Uterus (tissue), 4 donors: Measurements from ENCODE around the gene LCN10. TPM values are rescaled to one million over a fixed set of nuclear protein-coding genes. Genes with fewer than 3 reads are reported as not detected.

ENCODE experiments used
- DNase-seq, 2 donors: peaks; one replicate each; pipeline ENCODE4 v3.0.0-alpha.2; 2019 to 2020
- H3K27ac ChIP-seq, 2 donors: fragments of 200-600 bp; sonication (generic); 1 replicate in 1 of 2; 2 replicates in 1 of 2; pipeline ENCODE4 v1.5.1; 2016 to 2018
- H3K27me3 ChIP-seq, 2 donors: fragments of 200-600 bp; sonication (generic); one replicate each; pipeline ENCODE4 v1.5.1; 2018 to 2019; ENCODE audit warnings: control low read depth in 1 of 2
- H3K36me3 ChIP-seq, 2 donors: fragments of 200-600 bp; sonication (generic); one replicate each; pipeline ENCODE4 v1.5.1; 2019; ENCODE audit warnings: control low read depth in 1 of 2
- H3K4me1 ChIP-seq, 2 donors: fragments of 200-600 bp; sonication (generic); one replicate each; pipeline ENCODE4 v1.5.1; 2018 to 2019; ENCODE audit warnings: control low read depth in 1 of 2
- H3K4me3 ChIP-seq, 2 donors: fragments of 200-600 bp; sonication (generic); 1 replicate in 1 of 2; 2 replicates in 1 of 2; pipeline ENCODE4 v1.5.1; 2018 to 2019; ENCODE audit warnings: mild to moderate bottlenecking in 1 of 2
- H3K9me3 ChIP-seq, 2 donors: fragments of 200-600 bp; sonication (generic); one replicate each; pipeline ENCODE4 v1.5.1; 2019; ENCODE audit warnings: control low read depth in 1 of 2
- POLR2A ChIP-seq, 2 donors: fragments of 450-650 bp; IDR thresholded peaks; one replicate each; pipeline ENCODE4 v1.6.1; 2016; ENCODE audit warnings: antibody characterized with exemption in 2 of 2, mild to moderate bottlenecking in 1 of 2, moderate library complexity in 1 of 2
- intact Hi-C: fragments of 100-400 bp; cut with DNase I; formaldehyde crosslinking; loops from one replicate; pipeline ENCODE4 v1.15.1; 2023; ENCODE audit warnings: low total_unique reads
- total RNA-seq, 4 donors: library from RNA; depleted of rRNA in 3 of 4; stranded (reverse); fragments of >200 nt in 3 of 4; gene quantifications; one replicate each; pipeline versions ENCODE4 v1.1.0 to v1.2.4, GENCODE V29; 2014 to 2023
- TF ChIP-seq, protein P1 (sequence below), 4 experiments: fragments of 200-600 bp in 2 of 4; fragments of 450-650 bp in 2 of 4; sonication (generic) in 2 of 4; IDR thresholded peaks; one replicate each; pipeline ENCODE4 v1.5.1; 2016 to 2019; ENCODE audit warnings: antibody characterized with exemption in 4 of 4, mild to moderate bottlenecking in 2 of 4, moderate library complexity in 1 of 4
- donor health status: DM: yes; HTN: yes; CAD: no.

The LCN10 gene
- total RNA-seq, 4 donors from 2014 or later = 0.55 to 81.4 (median 20.4) TPM

- no peaks in the 10 kb centered on the region for H3K4me1 ChIP-seq
- H3K4me3 ChIP-seq = no peak overlapping the region
- no peaks in the 10 kb centered on the region for H3K9me3 ChIP-seq
- H3K27ac ChIP-seq = no peak overlapping the region
- no peaks in the 10 kb centered on the region for H3K36me3 ChIP-seq
- TF ChIP-seq, protein P1, sequence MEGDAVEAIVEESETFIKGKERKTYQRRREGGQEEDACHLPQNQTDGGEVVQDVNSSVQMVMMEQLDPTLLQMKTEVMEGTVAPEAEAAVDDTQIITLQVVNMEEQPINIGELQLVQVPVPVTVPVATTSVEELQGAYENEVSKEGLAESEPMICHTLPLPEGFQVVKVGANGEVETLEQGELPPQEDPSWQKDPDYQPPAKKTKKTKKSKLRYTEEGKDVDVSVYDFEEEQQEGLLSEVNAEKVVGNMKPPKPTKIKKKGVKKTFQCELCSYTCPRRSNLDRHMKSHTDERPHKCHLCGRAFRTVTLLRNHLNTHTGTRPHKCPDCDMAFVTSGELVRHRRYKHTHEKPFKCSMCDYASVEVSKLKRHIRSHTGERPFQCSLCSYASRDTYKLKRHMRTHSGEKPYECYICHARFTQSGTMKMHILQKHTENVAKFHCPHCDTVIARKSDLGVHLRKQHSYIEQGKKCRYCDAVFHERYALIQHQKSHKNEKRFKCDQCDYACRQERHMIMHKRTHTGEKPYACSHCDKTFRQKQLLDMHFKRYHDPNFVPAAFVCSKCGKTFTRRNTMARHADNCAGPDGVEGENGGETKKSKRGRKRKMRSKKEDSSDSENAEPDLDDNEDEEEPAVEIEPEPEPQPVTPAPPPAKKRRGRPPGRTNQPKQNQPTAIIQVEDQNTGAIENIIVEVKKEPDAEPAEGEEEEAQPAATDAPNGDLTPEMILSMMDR (IDR thresholded peaks at IDR 0.05) = no peak
- TF ChIP-seq POLR2A (IDR thresholded peaks at IDR 0.05) = no peak
- no peak for DNase-seq
- intact Hi-C loops = no loop called here
- H3K27me3 ChIP-seq = no peaks in the 10 kb centered on the region
Measured at GRCh38 chr9:136697821-136698526, 44.8 kb downstream of the LCN10 start.

GRCh38 chr9:136697146-136697820, 45.5 kb downstream of the LCN10 start:
- TF ChIP-seq, protein P1 (IDR thresholded peaks at IDR 0.05) = no peak
- TF ChIP-seq POLR2A (IDR thresholded peaks at IDR 0.05) = no peak
- no peaks in the 10 kb centered on the region for H3K4me1 ChIP-seq
- H3K27me3 ChIP-seq = no peaks in the 10 kb centered on the region
- no peak overlapping the region for H3K4me3 ChIP-seq
- no peak overlapping the region for H3K27ac ChIP-seq
- intact Hi-C loops = no loop called here
- no peaks in the 10 kb centered on the region for H3K36me3 ChIP-seq
- H3K9me3 ChIP-seq = no peaks in the 10 kb centered on the region
- no peak for DNase-seq

DNA sequence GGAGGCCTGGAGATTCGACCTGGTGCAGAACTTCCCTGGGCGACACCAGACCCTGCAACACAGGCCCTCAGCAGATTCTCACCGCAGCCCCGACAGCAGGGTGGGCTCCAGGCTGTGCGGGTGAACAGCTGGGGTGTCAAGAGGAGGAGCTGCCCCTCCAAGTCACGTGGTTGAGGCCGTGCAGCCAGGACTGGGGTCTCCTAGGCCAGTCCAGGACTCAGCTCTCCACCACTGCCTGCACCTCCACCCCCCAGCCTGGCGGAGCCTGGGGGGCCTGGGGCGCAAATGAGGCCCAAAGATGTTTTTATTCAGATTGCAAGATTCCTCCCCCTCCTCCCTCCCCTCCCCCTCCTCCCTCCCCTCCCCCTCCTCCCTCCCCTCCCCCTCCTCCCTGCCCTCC, 46.2 kb downstream of the LCN10 start:
- H3K9me3 ChIP-seq = no peaks in the 10 kb centered on the region
- TF ChIP-seq, protein P1 (IDR thresholded peaks at IDR 0.05) = no peak
- TF ChIP-seq POLR2A (IDR thresholded peaks at IDR 0.05) = no peak
- no peaks in the 10 kb centered on the region for H3K27me3 ChIP-seq
- no peaks in the 10 kb centered on the region for H3K4me1 ChIP-seq
- no peaks in the 10 kb centered on the region for H3K36me3 ChIP-seq
- no peak for DNase-seq
- intact Hi-C loops = no loop called here
- no peak overlapping the region for H3K27ac ChIP-seq
- no peak overlapping the region for H3K4me3 ChIP-seq

- Histone ChIP-seq H3K27me3 (no peaks in the 10 kb centered on the region), H3K4me3 (no peak overlapping the region), H3K9me3 (no peaks in the 10 kb centered on the region), H3K27ac (no peak overlapping the region), H3K36me3 (no peaks in the 10 kb centered on the region), H3K4me1 (no peaks in the 10 kb centered on the region)
- DNase-seq = no peak
- TF ChIP-seq, protein P1 (IDR thresholded peaks at IDR 0.05) = no peak
- no peak for TF ChIP-seq POLR2A (IDR thresholded peaks at IDR 0.05)
- intact Hi-C loops = no loop called here
Measured at GRCh38 chr9:136695955-136696354, 46.8 kb downstream of the LCN10 start.

DNA sequence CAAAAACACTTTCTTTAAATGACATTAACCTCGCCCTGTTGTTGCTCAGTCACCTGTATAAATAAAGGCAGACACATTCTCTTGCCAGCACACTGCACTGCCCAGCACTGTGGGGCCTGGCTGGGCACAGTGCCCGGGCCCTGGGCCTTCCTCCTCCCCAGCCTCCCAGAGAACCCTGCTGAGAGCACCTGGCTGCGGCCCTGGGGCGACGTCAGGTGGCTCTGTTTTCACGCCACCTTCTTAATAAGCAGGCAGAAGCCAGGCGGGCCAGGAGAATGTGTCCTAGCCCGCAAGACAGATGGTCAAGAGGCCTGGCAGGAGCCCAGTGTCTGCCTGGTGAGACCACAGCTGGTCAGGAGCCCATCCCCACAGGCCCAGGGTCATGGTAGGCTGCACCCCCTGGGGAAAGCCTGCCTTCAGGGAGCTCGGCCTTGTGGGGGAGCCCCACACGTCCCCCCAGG, 47.3 kb downstream of the LCN10 start:
- Histone ChIP-seq H3K4me3 (no peak overlapping the region), H3K9me3 (no peaks in the 10 kb centered on the region), H3K36me3 (no peaks in the 10 kb centered on the region), H3K27ac (no peak overlapping the region), H3K27me3 (no peaks in the 10 kb centered on the region), H3K4me1 (no peaks in the 10 kb centered on the region)
- intact Hi-C loops = no loop called here
- TF ChIP-seq, protein P1 (IDR thresholded peaks at IDR 0.05) = no peak
- no peak for TF ChIP-seq POLR2A (IDR thresholded peaks at IDR 0.05)
- DNase-seq = no peak
